Measurements from ENCODE around the gene CFAP100. TPM values are rescaled to one million over a fixed set of nuclear protein-coding genes. Genes with fewer than 3 reads are reported as not detected.

CFAP100 gene
- total RNA-seq, 2 donors from 2014 or later: not detected

GRCh38 chr3:126389112-126389793 is 5.5 kb upstream of the CFAP100 start:
- Histone ChIP-seq H3K36me3 (no peaks in the 10 kb centered on the region), H3K4me3 (peak overlapping the region in 1 of 2 donors; percentile 45), H3K9me3 (no peaks in the 10 kb centered on the region), H3K4me1 (peaks cover 0 to 8% of the 10 kb centered on the region in 2 donors), H3K27me3 (no peaks in the 10 kb centered on the region), H3K27ac (peak overlapping the region; percentile 84 to 87)
- DNase-seq (ENCODE audit: low spot score): peak; percentile 99
- peak; percentile 93 to 100 for TF ChIP-seq CTCF (IDR thresholded peaks at IDR 0.05)

- H3K9me3 ChIP-seq: no peaks in the 10 kb centered on the region
- H3K36me3 ChIP-seq: no peaks in the 10 kb centered on the region
- no peaks in the 10 kb centered on the region for H3K27me3 ChIP-seq
- TF ChIP-seq CTCF (IDR thresholded peaks at IDR 0.05): no peak
- peak overlapping the region in 1 of 2 donors; percentile 84 for H3K27ac ChIP-seq
- H3K4me1 ChIP-seq: peaks cover 0 to 13% of the 10 kb centered on the region in 2 donors
- H3K4me3 ChIP-seq: no peak overlapping the region
- DNase-seq (ENCODE audit: low spot score): no peak
Measured at GRCh38 chr3:126389794-126390146, 4.9 kb upstream of the CFAP100 start.

- no peak for TF ChIP-seq CTCF (IDR thresholded peaks at IDR 0.05)
- Histone ChIP-seq H3K27ac (no peak overlapping the region), H3K36me3 (no peaks in the 10 kb centered on the region), H3K27me3 (no peaks in the 10 kb centered on the region), H3K4me3 (no peak overlapping the region), H3K9me3 (no peaks in the 10 kb centered on the region), H3K4me1 (peaks cover 0 to 17% of the 10 kb centered on the region in 2 donors)
- DNase-seq (ENCODE audit: low spot score): no peak
Measured at GRCh38 chr3:126390201-126390600, 4.5 kb upstream of the CFAP100 start.

- Histone ChIP-seq H3K4me3 (no peak overlapping the region), H3K27ac (no peak overlapping the region), H3K4me1 (peaks cover 0 to 17% of the 10 kb centered on the region in 2 donors), H3K27me3 (no peaks in the 10 kb centered on the region), H3K36me3 (no peaks in the 10 kb centered on the region), H3K9me3 (no peaks in the 10 kb centered on the region)
- TF ChIP-seq CTCF (IDR thresholded peaks at IDR 0.05): no peak
- no peak for DNase-seq (ENCODE audit: low spot score)
Measured at GRCh38 chr3:126390751-126391150, 4.0 kb upstream of the CFAP100 start.

GRCh38 chr3:126391631-126392030 is 3.1 kb upstream of the CFAP100 start:
- Histone ChIP-seq H3K36me3 (no peaks in the 10 kb centered on the region), H3K9me3 (no peaks in the 10 kb centered on the region), H3K27ac (no peak overlapping the region), H3K4me1 (peaks cover 0 to 17% of the 10 kb centered on the region in 2 donors), H3K4me3 (no peak overlapping the region), H3K27me3 (no peaks in the 10 kb centered on the region)
- TF ChIP-seq CTCF (IDR thresholded peaks at IDR 0.05): no peak
- no peak for DNase-seq (ENCODE audit: low spot score)

- no peak overlapping the region for H3K4me3 ChIP-seq
- peaks cover 0 to 17% of the 10 kb centered on the region in 2 donors for H3K4me1 ChIP-seq
- H3K27me3 ChIP-seq: no peaks in the 10 kb centered on the region
- no peak for DNase-seq (ENCODE audit: low spot score)
- no peaks in the 10 kb centered on the region for H3K9me3 ChIP-seq
- no peak overlapping the region for H3K27ac ChIP-seq
- TF ChIP-seq CTCF (IDR thresholded peaks at IDR 0.05): no peak
- no peaks in the 10 kb centered on the region for H3K36me3 ChIP-seq
Measured at GRCh38 chr3:126392246-126392645, 2.5 kb upstream of the CFAP100 start.
